Neural crest cell (in vitro differentiated cells): ENCODE measurements around the gene MBD4. TPM values are rescaled to one million over a fixed set of nuclear protein-coding genes. Genes with fewer than 3 reads are reported as not detected.

Source experiments
- DNase-seq: peaks from one replicate; pipeline ENCODE4 v3.0.0; 2021; ENCODE audit warnings: low read depth, mixed read lengths, low spot score
- H3K27ac Mint-ChIP-seq: one replicate; pipeline ENCODE4 v1.8.0; 2021; ENCODE audit warnings: mild to moderate bottlenecking, mixed read lengths; ENCODE audit not compliant: unreplicated experiment
- H3K27me3 Mint-ChIP-seq: 2 replicates; pipeline ENCODE4 v1.8.0; 2021; ENCODE audit warnings: low read depth, mild to moderate bottlenecking, mixed read lengths
- H3K36me3 Mint-ChIP-seq: 2 replicates; pipeline ENCODE4 v1.8.0; 2021; ENCODE audit warnings: low read depth, mild to moderate bottlenecking, mixed read lengths
- H3K4me1 Mint-ChIP-seq: 2 replicates; pipeline ENCODE4 v1.8.0; 2021; ENCODE audit warnings: mixed read lengths
- H3K4me3 Mint-ChIP-seq: one replicate; pipeline ENCODE4 v1.8.0; 2021; ENCODE audit warnings: mild to moderate bottlenecking, mixed read lengths
- H3K9me3 Mint-ChIP-seq: 2 replicates; pipeline ENCODE4 v1.8.0; 2021; ENCODE audit warnings: mixed read lengths
- CTCF ChIP-seq: fragments of 200-600 bp; sonication (generic); conservative IDR thresholded peaks from 2 replicates; pipeline ENCODE4 v1.5.0; 2021; ENCODE audit warnings: antibody characterized with exemption, mild to moderate bottlenecking
- total RNA-seq: library from RNA; stranded (reverse); gene quantifications from 2 replicates; pipeline ENCODE4 v1.2.1, GENCODE V29; 2021

MBD4 gene
- total RNA-seq, 1 donor from 2014 or later = 37.8 TPM

GRCh38 chr3:129412542-129413198, 27.1 kb downstream of the MBD4 start:
- peaks cover 6% of the 10 kb centered on the region for H3K4me1 Mint-ChIP-seq
- H3K9me3 Mint-ChIP-seq = no peaks in the 10 kb centered on the region
- H3K4me3 Mint-ChIP-seq = no peak overlapping the region
- no peak for TF ChIP-seq CTCF
- no peak overlapping the region for H3K27ac Mint-ChIP-seq
- no peak for DNase-seq
- no peaks in the 10 kb centered on the region for H3K36me3 Mint-ChIP-seq
- no peaks in the 10 kb centered on the region for H3K27me3 Mint-ChIP-seq

GRCh38 chr3:129410971-129411370, 28.8 kb downstream of the MBD4 start:
- no peaks in the 10 kb centered on the region for H3K9me3 Mint-ChIP-seq
- TF ChIP-seq CTCF = no peak
- no peaks in the 10 kb centered on the region for H3K36me3 Mint-ChIP-seq
- no peak overlapping the region for H3K4me3 Mint-ChIP-seq
- no peak for DNase-seq
- H3K27ac Mint-ChIP-seq = no peak overlapping the region
- no peaks in the 10 kb centered on the region for H3K27me3 Mint-ChIP-seq
- H3K4me1 Mint-ChIP-seq = peaks cover 5% of the 10 kb centered on the region

GRCh38 chr3:129409541-129409940, 30.2 kb downstream of the MBD4 start:
- H3K36me3 Mint-ChIP-seq = no peaks in the 10 kb centered on the region
- H3K9me3 Mint-ChIP-seq = no peaks in the 10 kb centered on the region
- TF ChIP-seq CTCF = no peak
- no peak overlapping the region for H3K4me3 Mint-ChIP-seq
- DNase-seq = no peak
- H3K27ac Mint-ChIP-seq = no peak overlapping the region
- H3K27me3 Mint-ChIP-seq = no peaks in the 10 kb centered on the region
- H3K4me1 Mint-ChIP-seq = peaks cover 5% of the 10 kb centered on the region

- Mint-ChIP-seq H3K4me3 (no peak overlapping the region), H3K36me3 (no peaks in the 10 kb centered on the region), H3K9me3 (no peaks in the 10 kb centered on the region), H3K27me3 (no peaks in the 10 kb centered on the region), H3K4me1 (peaks cover 1% of the 10 kb centered on the region), H3K27ac (no peak overlapping the region)
- no peak for TF ChIP-seq CTCF
- no peak for DNase-seq
Observed at GRCh38 chr3:129404610-129405009, 35.1 kb downstream of the MBD4 start.

- Mint-ChIP-seq H3K4me1 (peaks cover 4% of the 10 kb centered on the region), H3K27me3 (no peaks in the 10 kb centered on the region), H3K27ac (no peak overlapping the region), H3K4me3 (no peak overlapping the region), H3K36me3 (no peaks in the 10 kb centered on the region), H3K9me3 (no peaks in the 10 kb centered on the region)
- no peak for DNase-seq
- TF ChIP-seq CTCF = no peak
Observed at GRCh38 chr3:129404130-129404529, 35.6 kb downstream of the MBD4 start.
